Upper lobe of left lung (tissue), 6 donors: ENCODE results near the gene LRRC47. TPM values are rescaled to one million over a fixed set of nuclear protein-coding genes. Genes with fewer than 3 reads are reported as not detected.

ENCODE experiments used
- ATAC-seq, 2 donors: fragments of 200-7000 bp; cut with Tn5 transposase; one replicate each; pipeline ENCODE4 v1.9.1; 2022; ENCODE audit warnings: mild to moderate bottlenecking in 2 of 2, moderate library complexity in 2 of 2; ENCODE audit not compliant: low FRiP score in 2 of 2
- DNase-seq, 2 donors: peaks; one replicate each; pipeline ENCODE4 v3.0.0-alpha.2; 2019 to 2020
- H3K27ac ChIP-seq, 4 donors: fragments of 200-600 bp; sonication (generic); one replicate each; pipeline ENCODE4 v1.5.1; 2016 to 2019
- H3K27me3 ChIP-seq, 4 donors: fragments of 200-600 bp; sonication (generic); one replicate each; pipeline ENCODE4 v1.5.1; 2017 to 2019
- H3K36me3 ChIP-seq, 4 donors: fragments of 200-600 bp; sonication (generic); one replicate each; pipeline ENCODE4 v1.5.1; 2016 to 2019
- H3K4me1 ChIP-seq, 4 donors: fragments of 200-600 bp; sonication (generic); one replicate each; pipeline ENCODE4 v1.5.1; 2018 to 2019
- H3K4me3 ChIP-seq, 4 donors: fragments of 200-600 bp; sonication (generic); one replicate each; pipeline ENCODE4 v1.5.1; 2017 to 2019; ENCODE audit warnings: mild to moderate bottlenecking in 2 of 4, moderate library complexity in 1 of 4
- H3K9me3 ChIP-seq, 4 donors: fragments of 200-600 bp; sonication (generic); one replicate each; pipeline ENCODE4 v1.5.1; 2018 to 2019
- CTCF ChIP-seq, 6 experiments: fragments of 450-650 bp in 4 of 6; fragments of 200-600 bp in 2 of 6; sonication (generic) in 2 of 6; IDR thresholded peaks; one replicate each; pipeline ENCODE4 v1.5.1; 2016 to 2019; ENCODE audit warnings: antibody characterized with exemption in 6 of 6
- EP300 ChIP-seq, 4 donors: sonication (generic); formaldehyde crosslinking; IDR thresholded peaks; one replicate each; pipeline ENCODE4 v1.5.1; 2017; ENCODE audit warnings: antibody characterized with exemption in 4 of 4, control low read depth in 2 of 4
- POLR2A ChIP-seq, 4 donors: fragments of 450-650 bp; IDR thresholded peaks; one replicate each; pipeline ENCODE4 v1.5.1; 2016 to 2017; ENCODE audit warnings: antibody characterized with exemption in 4 of 4, mild to moderate bottlenecking in 2 of 4
- POLR2AphosphoS5 ChIP-seq, 2 donors: sonication (generic); formaldehyde crosslinking; IDR thresholded peaks; one replicate each; pipeline ENCODE4 v1.5.1; 2017; ENCODE audit warnings: antibody characterized with exemption in 2 of 2
- WGBS, 2 donors: methylation state at CpG; one replicate each; pipeline ENCODE4 v1.1.5; 2017 to 2018; 5-methylcytosine and 5-hydroxymethylcytosine counted together
- total RNA-seq, 6 donors: library from RNA; depleted of rRNA in 4 of 6; stranded (reverse); fragments of >200 nt in 4 of 6; gene quantifications; one replicate each; pipeline versions ENCODE4 v1.1.0 to v1.2.1, GENCODE V29; 2016 to 2021
- donor health status: DM: no; HTN: no; CAD: no; lungs with moderate emphysema.
- donor health status: DM: no; HTN: yes; CAD: no; lungs with severe emphysema.

LRRC47 gene
- total RNA-seq, result 10 to 100 TPM; 30.3 to 63.9 (median 39.3) TPM

GRCh38 chr1:3796215-3797061 is at the start of gene LRRC47:
Gene LRRC47 (minus strand): TSS chr1:3796498. CDS start chr1:3796476, 22 bp downstream.
- Histone ChIP-seq H3K27ac (peak within 1 kb of the TSS; percentile 65 to 73 (median 70)), H3K9me3 (no peaks in the 10 kb centered on the region), H3K4me3 (peak within 1 kb of the TSS; percentile 79 to 100 (median 90)), H3K36me3 (peaks cover 0 to 7% (median 0%) of the 10 kb centered on the region in 4 donors), H3K4me1 (peaks cover 31 to 43% (median 33%) of the 10 kb centered on the region in 4 donors), H3K27me3 (no peaks in the 10 kb centered on the region)
- peak; percentile 98 to 100 for ATAC-seq
- 8 to 14% methylated on average over 20 to 31 of the region's 60 CpGs for WGBS, 2 donors
- DNase-seq, result peak; percentile 97 to 99
- TF ChIP-seq POLR2AphosphoS5 (IDR thresholded peaks at IDR 0.05) (peak; percentile 84 to 92), CTCF (IDR thresholded peaks at IDR 0.05) (peak in 2 of 6 experiments; percentile 29 to 35), POLR2A (IDR thresholded peaks at IDR 0.05) (peak; percentile 34 to 82 (median 57)), EP300 (IDR thresholded peaks at IDR 0.05) (no peak)

- Histone ChIP-seq H3K9me3 (peaks cover 0 to 6% (median 2%) of the 10 kb centered on the region in 4 donors), H3K4me1 (no peaks in the 10 kb centered on the region), H3K27ac (no peak overlapping the region), H3K27me3 (no peaks in the 10 kb centered on the region), H3K4me3 (no peak overlapping the region), H3K36me3 (peaks cover 14 to 83% (median 60%) of the 10 kb centered on the region in 4 donors)
- ATAC-seq (peak in 1 of 2 donors; percentile 34), DNase-seq (no peak)
- WGBS, 2 donors, result 90 to 93% methylated on average over 9 of the region's 9 CpGs
- TF ChIP-seq CTCF (IDR thresholded peaks at IDR 0.05), result no peak
- no peak for TF ChIP-seq POLR2AphosphoS5 (IDR thresholded peaks at IDR 0.05)
- TF ChIP-seq EP300 (IDR thresholded peaks at IDR 0.05), result no peak
- TF ChIP-seq POLR2A (IDR thresholded peaks at IDR 0.05), result no peak
Measured at GRCh38 chr1:3842912-3843311, 46.6 kb upstream of the LRRC47 start.

- Histone ChIP-seq H3K9me3 (peaks cover 5 to 15% (median 13%) of the 10 kb centered on the region in 4 donors), H3K27me3 (no peaks in the 10 kb centered on the region), H3K27ac (no peak overlapping the region), H3K4me1 (no peaks in the 10 kb centered on the region), H3K4me3 (no peak overlapping the region), H3K36me3 (peaks cover 21 to 84% (median 60%) of the 10 kb centered on the region in 4 donors)
- TF ChIP-seq POLR2A (IDR thresholded peaks at IDR 0.05) (no peak), EP300 (IDR thresholded peaks at IDR 0.05) (no peak), POLR2AphosphoS5 (IDR thresholded peaks at IDR 0.05) (no peak), CTCF (IDR thresholded peaks at IDR 0.05) (no peak)
- no peak for DNase-seq
- ATAC-seq, result no peak
- 90 to 94% methylated on average over 7 of the region's 7 CpGs for WGBS, 2 donors
Measured at GRCh38 chr1:3841491-3841890, 45.2 kb upstream of the LRRC47 start.

GRCh38 chr1:3838788-3839187 is 42.5 kb upstream of the LRRC47 start:
- DNase-seq (no peak), ATAC-seq (peak in 1 of 2 donors; percentile 28)
- peaks cover 18 to 85% (median 57%) of the 10 kb centered on the region in 4 donors for H3K36me3 ChIP-seq
- peaks cover 5 to 15% (median 13%) of the 10 kb centered on the region in 4 donors for H3K9me3 ChIP-seq
- no peak overlapping the region for H3K4me3 ChIP-seq
- no peaks in the 10 kb centered on the region for H3K4me1 ChIP-seq
- no peak overlapping the region for H3K27ac ChIP-seq
- no peaks in the 10 kb centered on the region for H3K27me3 ChIP-seq
- 96% methylated on average over 11 of the region's 11 CpGs for WGBS, 2 donors
- no peak for TF ChIP-seq POLR2A (IDR thresholded peaks at IDR 0.05)
- no peak for TF ChIP-seq CTCF (IDR thresholded peaks at IDR 0.05)
- TF ChIP-seq EP300 (IDR thresholded peaks at IDR 0.05), result no peak
- TF ChIP-seq POLR2AphosphoS5 (IDR thresholded peaks at IDR 0.05), result no peak
